HG03159 (cell line): ENCODE results near the gene GRK5.

Experiments used
- ATAC-seq: cut with Tn5 transposase; IDR thresholded peaks from one replicate; pipeline ENCODE4 v1.9.1; 2021; ENCODE audit warnings: mild to moderate bottlenecking, moderate library complexity; ENCODE audit not compliant: unreplicated experiment

The GRK5 gene

GRCh38 chr10:119496273-119496672 lies 288.9 kb downstream of the GRK5 start:
- peak; percentile 82 for ATAC-seq

- no peak for ATAC-seq
Observed at GRCh38 chr10:119497243-119497642, 289.9 kb downstream of the GRK5 start.

DNA sequence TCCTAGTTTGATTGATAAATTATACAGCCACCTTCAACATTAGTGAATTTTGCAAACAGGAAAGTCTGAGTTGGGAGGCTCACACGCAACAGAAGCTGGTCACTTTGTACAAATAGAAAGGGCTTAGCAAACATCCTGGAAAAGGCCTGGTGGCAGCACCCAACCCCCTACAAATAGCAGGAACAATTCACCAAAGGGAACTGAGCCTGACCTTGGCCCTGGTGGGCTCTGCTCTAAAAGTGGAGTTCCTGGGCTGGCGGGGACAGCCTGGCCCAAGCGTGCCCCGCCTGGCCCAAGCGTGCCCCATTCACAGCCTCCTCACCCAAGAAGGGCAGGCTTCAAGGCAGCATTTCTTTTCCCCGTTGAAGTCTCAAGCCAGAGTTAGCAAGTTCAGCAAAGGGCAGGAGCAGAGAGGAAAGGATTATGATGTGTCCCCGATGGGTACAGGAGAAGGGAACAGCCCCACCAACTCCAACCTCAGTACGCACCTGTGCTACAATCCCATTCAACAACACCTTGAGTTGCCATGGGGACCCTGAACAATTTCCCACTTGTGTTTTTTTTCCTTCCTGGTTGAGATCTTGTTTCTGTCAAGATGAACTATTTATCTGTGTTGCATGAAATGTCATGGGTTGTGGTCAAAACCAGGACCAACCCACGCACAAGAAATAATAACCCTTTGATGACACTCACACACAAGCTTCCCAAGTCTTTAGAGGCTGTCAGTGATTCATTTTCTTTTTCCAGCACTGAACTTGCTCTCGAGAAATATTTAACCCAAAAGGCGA lies 291.7 kb downstream of the GRK5 start:
- no peak for ATAC-seq

- ATAC-seq = no peak
Observed at GRCh38 chr10:119499677-119500002, 292.3 kb downstream of the GRK5 start.

- ATAC-seq = no peak
Observed at GRCh38 chr10:119500123-119500795, 292.9 kb downstream of the GRK5 start.

- ATAC-seq = no peak
Observed at GRCh38 chr10:119500821-119501220, 293.4 kb downstream of the GRK5 start.

DNA sequence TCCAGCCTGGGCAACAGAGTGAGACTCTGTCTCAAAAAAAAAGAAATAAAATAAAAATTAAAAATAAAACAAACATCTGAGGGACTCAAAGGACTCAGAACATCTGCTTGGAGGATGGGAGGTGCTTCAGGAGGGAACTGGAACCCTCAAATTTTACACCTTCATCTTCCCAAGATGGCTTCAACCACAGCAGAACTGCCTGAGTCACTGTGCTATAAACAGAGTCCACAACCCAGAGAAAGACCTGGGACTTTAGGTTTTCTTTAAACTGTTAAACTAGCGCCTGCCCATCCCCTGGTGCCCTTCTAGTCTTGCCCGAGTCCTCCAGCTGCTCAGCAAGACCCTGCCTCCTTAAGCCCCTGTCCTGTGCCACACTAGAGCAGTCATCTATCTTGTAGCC lies 294.3 kb downstream of the GRK5 start:
- ATAC-seq = no peak

DNA sequence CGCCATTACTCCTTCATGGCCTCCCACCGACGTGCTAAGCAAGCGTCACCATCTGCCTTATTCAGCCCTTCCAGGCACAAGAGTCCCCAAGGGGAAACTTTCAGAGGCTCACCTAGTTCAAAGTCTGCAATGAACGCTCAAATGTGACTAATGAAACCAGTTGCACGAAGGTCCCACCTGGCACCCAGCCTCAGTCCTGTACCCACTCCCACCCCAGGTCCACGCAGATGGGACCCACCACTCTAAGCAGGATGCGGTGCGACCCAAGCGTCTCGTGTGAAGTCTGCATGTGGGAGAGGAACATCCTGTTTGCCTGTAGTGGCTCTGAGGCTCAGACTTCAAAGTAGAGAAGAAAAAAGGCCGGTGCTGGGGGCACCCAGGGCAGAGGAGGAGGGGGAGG lies 294.8 kb downstream of the GRK5 start:
- ATAC-seq = peak; percentile 69

- peak; percentile 13 for ATAC-seq
Observed at GRCh38 chr10:119502618-119503155, 295.3 kb downstream of the GRK5 start.

- no peak for ATAC-seq
Observed at GRCh38 chr10:119503821-119504220, 296.4 kb downstream of the GRK5 start.

DNA sequence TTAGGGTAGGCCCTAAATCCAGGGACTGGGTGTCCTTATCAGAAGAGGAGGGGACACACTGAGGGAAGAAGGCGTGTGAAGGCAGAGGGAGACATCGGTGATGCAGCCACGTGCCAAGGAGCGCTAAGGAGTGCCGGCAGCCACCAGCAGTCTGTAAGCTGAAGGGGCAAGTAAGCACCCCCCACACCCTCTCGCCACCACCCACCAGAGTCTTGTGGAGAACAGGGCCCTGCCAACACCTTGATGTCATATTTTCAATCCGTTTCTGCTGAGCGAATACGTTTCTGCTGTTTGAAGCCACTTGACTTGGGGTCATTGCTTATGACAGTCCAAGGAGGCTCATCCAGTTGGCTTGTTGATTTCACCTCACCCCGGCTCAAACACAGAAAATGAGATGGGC lies 297.3 kb downstream of the GRK5 start:
- ATAC-seq = no peak

- no peak for ATAC-seq
Observed at GRCh38 chr10:119505131-119505551, 297.8 kb downstream of the GRK5 start.
